Measurements from ENCODE around the gene TRAM2. TPM values are rescaled to one million over a fixed set of nuclear protein-coding genes. Genes with fewer than 3 reads are reported as not detected.

TRAM2 gene
- total and polyA plus RNA-seq, 9 of the 15 experiments (the other 6 are each of a cell fraction or from before 2014, with no cell fraction given) = 2.6 to 13.3 (median 8.9) TPM

DNA sequence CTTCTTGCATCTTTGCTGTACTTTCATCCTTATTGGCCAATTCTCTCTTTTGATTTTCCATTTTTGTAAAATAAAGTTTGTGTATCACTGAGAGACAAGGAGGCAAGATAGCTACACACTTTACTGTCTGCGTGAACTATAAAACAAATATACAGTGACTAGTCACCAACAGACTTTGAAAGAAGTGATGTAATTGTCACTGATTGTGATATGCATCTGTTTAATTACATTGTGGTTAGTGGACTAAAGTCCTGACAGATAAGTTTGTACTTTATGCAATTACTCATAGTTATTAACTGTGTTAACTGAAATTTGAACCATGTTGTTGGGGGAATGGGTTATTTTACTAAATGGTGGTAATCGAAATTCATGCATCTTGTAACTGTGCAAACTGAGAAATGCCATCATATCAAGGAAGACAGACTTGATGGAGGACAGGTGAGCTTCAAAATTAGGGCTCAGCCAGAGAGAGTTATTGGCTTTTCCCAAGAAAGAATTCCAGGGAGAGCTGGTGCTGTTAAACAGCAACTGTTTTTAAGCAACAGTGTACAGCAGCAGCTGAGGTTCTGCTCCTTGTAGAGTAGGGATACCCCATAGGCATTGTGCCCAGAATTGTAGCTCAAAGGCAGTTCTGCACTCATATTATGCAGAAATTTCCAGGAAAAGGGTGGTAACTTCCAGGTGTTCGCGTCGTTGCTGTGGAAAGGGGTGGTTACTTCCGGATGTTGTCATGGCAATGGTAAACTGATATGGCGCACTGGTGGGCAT, 93.8 kb downstream of the TRAM2 start (continued):
- TF ChIP-seq CREB1 (IDR thresholded peaks at IDR 0.05) = peak; percentile 41
- no peak for TF ChIP-seq CREB1 (CRISPR knock-in tag; IDR thresholded peaks at IDR 0.05)
- TF ChIP-seq ZNF140 (CRISPR knock-in tag; IDR thresholded peaks at IDR 0.05) = no peak
- TF ChIP-seq MYC (IDR thresholded peaks at IDR 0.05; ENCODE audit: low read depth, low read length) = no peak
- TF ChIP-seq MYC (CRISPR knock-in tag; IDR thresholded peaks at IDR 0.05; ENCODE audit: borderline replicate concordance, low read depth) = no peak
- no peak for TF ChIP-seq IFI16 (CRISPR knock-in tag; IDR thresholded peaks at IDR 0.05)
- no peak for TF ChIP-seq GTF2E2 (tag; IDR thresholded peaks at IDR 0.05)
- no peak for TF ChIP-seq ZSCAN29 (IDR thresholded peaks at IDR 0.05)
- TF ChIP-seq, protein P1, sequence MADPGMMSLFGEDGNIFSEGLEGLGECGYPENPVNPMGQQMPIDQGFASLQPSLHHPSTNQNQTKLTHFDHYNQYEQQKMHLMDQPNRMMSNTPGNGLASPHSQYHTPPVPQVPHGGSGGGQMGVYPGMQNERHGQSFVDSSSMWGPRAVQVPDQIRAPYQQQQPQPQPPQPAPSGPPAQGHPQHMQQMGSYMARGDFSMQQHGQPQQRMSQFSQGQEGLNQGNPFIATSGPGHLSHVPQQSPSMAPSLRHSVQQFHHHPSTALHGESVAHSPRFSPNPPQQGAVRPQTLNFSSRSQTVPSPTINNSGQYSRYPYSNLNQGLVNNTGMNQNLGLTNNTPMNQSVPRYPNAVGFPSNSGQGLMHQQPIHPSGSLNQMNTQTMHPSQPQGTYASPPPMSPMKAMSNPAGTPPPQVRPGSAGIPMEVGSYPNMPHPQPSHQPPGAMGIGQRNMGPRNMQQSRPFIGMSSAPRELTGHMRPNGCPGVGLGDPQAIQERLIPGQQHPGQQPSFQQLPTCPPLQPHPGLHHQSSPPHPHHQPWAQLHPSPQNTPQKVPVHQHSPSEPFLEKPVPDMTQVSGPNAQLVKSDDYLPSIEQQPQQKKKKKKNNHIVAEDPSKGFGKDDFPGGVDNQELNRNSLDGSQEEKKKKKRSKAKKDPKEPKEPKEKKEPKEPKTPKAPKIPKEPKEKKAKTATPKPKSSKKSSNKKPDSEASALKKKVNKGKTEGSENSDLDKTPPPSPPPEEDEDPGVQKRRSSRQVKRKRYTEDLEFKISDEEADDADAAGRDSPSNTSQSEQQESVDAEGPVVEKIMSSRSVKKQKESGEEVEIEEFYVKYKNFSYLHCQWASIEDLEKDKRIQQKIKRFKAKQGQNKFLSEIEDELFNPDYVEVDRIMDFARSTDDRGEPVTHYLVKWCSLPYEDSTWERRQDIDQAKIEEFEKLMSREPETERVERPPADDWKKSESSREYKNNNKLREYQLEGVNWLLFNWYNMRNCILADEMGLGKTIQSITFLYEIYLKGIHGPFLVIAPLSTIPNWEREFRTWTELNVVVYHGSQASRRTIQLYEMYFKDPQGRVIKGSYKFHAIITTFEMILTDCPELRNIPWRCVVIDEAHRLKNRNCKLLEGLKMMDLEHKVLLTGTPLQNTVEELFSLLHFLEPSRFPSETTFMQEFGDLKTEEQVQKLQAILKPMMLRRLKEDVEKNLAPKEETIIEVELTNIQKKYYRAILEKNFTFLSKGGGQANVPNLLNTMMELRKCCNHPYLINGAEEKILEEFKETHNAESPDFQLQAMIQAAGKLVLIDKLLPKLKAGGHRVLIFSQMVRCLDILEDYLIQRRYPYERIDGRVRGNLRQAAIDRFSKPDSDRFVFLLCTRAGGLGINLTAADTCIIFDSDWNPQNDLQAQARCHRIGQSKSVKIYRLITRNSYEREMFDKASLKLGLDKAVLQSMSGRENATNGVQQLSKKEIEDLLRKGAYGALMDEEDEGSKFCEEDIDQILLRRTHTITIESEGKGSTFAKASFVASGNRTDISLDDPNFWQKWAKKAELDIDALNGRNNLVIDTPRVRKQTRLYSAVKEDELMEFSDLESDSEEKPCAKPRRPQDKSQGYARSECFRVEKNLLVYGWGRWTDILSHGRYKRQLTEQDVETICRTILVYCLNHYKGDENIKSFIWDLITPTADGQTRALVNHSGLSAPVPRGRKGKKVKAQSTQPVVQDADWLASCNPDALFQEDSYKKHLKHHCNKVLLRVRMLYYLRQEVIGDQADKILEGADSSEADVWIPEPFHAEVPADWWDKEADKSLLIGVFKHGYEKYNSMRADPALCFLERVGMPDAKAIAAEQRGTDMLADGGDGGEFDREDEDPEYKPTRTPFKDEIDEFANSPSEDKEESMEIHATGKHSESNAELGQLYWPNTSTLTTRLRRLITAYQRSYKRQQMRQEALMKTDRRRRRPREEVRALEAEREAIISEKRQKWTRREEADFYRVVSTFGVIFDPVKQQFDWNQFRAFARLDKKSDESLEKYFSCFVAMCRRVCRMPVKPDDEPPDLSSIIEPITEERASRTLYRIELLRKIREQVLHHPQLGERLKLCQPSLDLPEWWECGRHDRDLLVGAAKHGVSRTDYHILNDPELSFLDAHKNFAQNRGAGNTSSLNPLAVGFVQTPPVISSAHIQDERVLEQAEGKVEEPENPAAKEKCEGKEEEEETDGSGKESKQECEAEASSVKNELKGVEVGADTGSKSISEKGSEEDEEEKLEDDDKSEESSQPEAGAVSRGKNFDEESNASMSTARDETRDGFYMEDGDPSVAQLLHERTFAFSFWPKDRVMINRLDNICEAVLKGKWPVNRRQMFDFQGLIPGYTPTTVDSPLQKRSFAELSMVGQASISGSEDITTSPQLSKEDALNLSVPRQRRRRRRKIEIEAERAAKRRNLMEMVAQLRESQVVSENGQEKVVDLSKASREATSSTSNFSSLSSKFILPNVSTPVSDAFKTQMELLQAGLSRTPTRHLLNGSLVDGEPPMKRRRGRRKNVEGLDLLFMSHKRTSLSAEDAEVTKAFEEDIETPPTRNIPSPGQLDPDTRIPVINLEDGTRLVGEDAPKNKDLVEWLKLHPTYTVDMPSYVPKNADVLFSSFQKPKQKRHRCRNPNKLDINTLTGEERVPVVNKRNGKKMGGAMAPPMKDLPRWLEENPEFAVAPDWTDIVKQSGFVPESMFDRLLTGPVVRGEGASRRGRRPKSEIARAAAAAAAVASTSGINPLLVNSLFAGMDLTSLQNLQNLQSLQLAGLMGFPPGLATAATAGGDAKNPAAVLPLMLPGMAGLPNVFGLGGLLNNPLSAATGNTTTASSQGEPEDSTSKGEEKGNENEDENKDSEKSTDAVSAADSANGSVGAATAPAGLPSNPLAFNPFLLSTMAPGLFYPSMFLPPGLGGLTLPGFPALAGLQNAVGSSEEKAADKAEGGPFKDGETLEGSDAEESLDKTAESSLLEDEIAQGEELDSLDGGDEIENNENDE (IDR thresholded peaks at IDR 0.05; ENCODE audit: low read depth, low read length) = no peak
- no peak for TF ChIP-seq ZBED1 (IDR thresholded peaks at IDR 0.05)
- peak; percentile 78 for TF ChIP-seq ZEB2 (IDR thresholded peaks at IDR 0.05)
- no peak for TF ChIP-seq GATAD2A (IDR thresholded peaks at IDR 0.05)
- no peak for TF ChIP-seq NR1H2 (CRISPR knock-in tag; IDR thresholded peaks at IDR 0.05)
- TF ChIP-seq NFXL1 (CRISPR knock-in tag; IDR thresholded peaks at IDR 0.05) = no peak
- peak; percentile 97 for TF ChIP-seq RFX1 (IDR thresholded peaks at IDR 0.05)
- peak; percentile 52; the same call in 1 of the 2 replicates for TF ChIP-seq POLR2H (tag; IDR thresholded peaks at IDR 0.05; ENCODE audit: low read depth)
- TF ChIP-seq EZH2 (IDR thresholded peaks at IDR 0.05; ENCODE audit: borderline replicate concordance, low read depth, low read length) = no peak
- TF ChIP-seq RBM14 (IDR thresholded peaks at IDR 0.05; ENCODE audit: borderline replicate concordance, insufficient read depth, low read depth, low read length) = no peak
- peak; percentile 67 for TF ChIP-seq DACH1 (IDR thresholded peaks at IDR 0.05; ENCODE audit: partially characterized antibody)
- peak; percentile 85 for TF ChIP-seq CEBPB (tag; IDR thresholded peaks at IDR 0.05)
- TF ChIP-seq ELF2 (CRISPR knock-in tag; IDR thresholded peaks at IDR 0.05) = no peak
